HG02798 (cell line): Measurements from ENCODE around the gene LYRM4.

Experiments used
- ATAC-seq: cut with Tn5 transposase; IDR thresholded peaks from one replicate; pipeline ENCODE4 v1.9.1; 2021; ENCODE audit warnings: mild to moderate bottlenecking; ENCODE audit not compliant: unreplicated experiment, poor library complexity

LYRM4 gene

DNA sequence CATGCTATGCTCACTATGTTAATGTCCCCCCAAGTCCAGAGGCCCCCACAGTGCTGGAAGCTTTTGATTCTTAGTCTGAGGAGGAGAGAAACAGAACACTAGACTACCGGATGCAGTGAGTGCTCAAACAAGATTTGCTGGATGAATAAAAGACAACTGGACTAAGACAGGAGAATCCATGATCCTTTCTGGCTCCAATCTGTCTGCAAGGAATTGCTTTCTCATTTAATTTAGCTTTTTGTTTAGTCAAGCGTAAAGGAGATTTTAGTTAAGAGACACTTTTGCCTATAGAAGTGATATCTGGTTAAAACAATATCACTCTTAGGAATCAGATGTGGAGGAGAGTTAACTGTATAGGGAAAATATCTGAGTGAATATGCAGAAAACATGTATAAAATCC, 13.5 kb downstream of the LYRM4 start:
- ATAC-seq, result no peak

DNA sequence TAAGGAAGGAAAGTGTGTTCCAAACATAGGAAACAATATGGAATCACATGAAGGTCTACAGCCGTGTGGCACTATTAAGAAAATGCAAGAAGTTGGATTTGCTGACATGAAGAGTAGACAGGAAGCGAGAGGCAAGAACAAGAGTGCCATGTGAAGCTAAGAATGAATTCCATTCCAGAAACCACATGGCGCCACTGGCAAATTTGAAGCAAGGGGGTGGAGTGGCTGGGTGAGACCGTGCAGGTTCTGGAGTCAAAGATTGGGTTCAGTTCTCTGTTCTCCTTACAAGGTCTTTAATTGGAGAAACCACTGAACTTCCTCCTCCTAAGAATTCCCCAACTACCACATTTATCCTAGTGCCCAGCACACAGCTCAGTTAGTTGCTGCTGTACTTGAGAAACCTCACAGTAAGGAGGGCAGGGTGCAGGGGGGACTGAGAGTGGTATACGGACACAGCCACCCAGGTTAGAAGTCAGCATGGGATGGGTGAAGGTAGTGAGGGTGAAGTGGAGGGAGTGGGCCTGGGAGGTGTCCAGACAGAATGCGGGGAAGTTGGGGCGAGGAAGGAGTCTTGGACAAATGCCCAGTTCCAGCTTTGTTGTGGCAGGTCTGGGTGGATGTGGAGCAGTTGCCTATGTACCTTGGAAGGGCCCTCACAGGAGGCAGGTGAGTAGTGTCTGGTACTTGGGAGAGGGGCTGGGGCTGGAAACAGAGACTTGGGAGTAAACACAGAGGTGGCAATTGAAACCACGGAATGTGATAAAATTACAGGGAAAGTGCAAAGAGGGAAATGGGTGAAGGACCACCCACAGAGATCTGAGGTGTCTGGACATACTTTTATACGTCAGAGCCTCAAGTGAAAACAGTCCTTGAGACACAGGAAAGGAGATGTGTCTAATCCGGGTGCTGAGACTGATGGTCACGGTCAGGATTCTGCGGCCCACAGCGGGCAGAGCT, 14.3 kb downstream of the LYRM4 start:
- ATAC-seq, result no peak

DNA sequence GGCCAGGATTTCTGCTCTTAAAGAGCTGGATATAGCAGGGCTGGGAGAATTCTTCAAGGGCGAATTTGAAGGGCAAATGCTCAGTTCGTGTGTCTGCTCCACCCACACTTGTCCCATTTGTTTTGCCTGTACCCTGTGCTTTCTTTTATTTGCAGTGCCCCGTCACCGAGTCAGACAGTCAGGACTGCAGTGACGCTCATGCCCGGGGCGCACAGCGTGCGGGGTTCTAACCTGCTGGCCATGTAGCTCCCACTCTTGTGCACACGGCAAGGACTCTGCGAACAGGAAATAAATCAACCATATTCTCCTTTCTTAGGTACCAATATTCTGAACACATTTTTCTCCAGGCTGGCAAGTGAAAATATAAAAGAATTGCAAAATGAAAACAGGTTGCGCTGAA, 17.7 kb downstream of the LYRM4 start:
- ATAC-seq, result no peak

DNA sequence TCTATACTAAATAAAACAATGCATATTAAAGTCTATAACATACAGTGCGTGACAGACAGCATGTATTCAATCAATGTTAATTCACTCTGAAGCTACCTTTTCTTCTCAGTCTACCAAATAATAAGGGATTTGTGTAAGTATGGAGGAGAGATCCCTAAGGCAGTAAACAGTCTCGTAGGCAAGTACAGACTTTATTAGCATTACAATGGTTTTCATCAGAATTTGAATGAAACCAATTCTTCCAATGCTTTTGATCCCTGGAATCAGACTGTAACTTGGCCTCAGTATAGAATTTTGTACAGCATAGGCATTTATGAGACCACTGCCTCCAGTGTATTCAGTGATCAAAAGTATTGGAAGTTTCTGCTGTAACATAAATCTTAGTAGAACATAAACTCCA, 19.5 kb downstream of the LYRM4 start:
- ATAC-seq, result no peak

DNA sequence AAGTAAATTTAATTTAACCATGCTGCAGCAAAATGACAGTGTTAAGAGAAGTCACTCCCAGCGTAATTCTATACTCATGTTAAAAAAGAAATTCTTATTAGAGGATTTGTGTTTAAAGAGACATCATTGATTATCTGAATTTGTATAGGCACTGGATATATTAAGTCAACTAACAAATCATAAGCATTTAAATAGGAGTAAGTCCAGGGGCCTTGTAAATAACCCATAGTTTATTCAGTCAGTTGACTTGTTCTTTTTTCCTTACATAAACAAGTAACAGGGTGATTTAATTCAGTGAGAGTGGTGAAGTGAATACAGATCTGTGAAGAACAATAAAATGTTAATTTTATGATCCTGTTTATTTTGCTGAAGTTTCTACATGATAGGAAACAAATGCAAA, 22.4 kb downstream of the LYRM4 start:
- ATAC-seq, result no peak

DNA sequence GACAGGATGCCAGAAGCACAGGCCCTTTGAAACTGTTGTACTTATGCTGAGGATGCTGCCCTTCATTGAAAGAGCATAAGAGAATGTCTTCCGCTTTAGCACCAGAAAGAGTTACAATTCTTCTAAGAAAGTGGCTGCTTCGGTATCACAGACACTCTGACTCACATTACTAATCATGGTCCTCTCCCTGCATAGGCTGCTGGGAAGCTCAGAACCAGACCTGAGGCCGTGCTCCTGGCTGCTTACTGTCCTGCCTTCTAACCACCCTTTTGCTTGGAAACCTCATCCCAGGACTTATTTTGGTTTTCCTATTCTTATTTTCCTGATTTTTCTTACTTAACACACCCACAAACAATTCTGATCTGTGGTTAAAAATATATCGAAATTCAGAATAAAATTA, 22.9 kb downstream of the LYRM4 start:
- no peak for ATAC-seq

DNA sequence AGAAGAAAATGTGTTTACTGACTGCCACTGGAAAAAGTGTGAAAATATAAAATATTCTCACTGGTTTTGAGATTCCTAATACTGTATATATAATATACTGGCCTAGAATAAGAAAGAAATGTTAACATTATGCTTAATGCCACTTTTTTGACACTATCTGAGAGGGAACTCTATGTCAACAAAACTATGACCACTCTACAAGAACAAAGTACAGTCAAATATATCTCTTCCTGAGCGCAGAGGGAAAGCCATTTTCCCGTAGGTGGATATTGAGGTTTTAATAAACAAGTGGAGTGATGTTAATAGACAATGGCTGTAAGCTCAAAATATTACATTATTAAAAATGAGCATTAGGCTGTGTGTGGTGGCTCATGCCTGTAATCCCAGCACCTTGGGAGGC, 24.9 kb downstream of the LYRM4 start:
- no peak for ATAC-seq

DNA sequence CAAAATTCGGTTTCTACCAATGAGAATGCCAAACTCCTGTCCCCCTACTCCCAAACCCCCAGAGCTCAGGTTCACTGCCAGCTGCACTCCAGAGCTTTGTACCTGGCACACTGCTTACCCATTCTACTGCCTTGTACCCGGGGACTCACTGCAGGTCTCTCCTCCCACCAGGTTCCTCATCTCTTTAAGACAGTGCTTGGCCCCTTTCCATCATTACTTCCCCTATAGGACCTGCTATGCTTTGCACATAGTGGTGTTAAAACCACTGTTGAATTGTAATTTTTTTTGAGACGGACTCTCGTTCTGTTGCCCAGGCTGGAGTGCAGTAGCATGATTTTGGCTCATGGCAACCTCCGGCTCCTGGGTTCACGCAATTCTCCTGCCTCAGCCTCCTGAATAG, 25.9 kb downstream of the LYRM4 start:
- ATAC-seq, result no peak

DNA sequence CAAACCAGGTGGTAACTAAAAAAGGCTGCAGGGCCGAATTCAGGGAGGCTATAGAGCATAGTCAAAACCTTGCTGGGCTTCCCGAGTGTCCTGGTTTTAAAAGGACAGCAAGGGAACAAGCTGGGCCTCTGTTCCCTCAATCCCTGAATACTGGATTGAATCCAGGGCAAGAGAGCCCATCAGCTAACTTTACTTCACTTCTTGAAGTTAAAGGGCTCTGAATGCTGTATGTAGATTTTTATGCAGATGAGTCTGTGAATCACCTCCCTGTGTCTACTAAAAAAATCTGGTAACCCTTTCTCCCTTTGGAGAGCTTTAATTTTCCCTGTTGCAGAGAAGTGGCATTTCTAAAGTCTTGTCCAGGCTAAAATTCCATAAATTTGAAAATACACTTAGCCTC, 29.5 kb downstream of the LYRM4 start:
- no peak for ATAC-seq

DNA sequence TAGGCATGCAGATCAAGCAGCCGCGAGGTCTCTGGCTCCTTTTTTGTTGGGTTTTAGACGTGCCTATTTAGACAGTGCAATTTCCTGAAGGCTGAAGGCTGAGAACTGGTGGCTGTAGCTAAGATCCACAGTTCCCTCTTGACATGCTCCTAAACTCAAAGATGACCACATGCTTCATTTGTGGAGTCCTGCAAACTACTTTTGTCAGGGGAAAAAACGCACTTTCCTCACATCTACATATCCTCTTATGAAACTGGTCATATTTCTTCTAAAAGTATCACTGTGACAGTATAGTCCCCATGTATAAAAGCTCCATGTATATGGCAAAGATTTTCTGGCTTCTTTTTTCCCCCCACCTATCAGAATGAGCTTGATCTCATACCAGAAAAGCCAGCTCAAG, 30.7 kb downstream of the LYRM4 start:
- no peak for ATAC-seq

DNA sequence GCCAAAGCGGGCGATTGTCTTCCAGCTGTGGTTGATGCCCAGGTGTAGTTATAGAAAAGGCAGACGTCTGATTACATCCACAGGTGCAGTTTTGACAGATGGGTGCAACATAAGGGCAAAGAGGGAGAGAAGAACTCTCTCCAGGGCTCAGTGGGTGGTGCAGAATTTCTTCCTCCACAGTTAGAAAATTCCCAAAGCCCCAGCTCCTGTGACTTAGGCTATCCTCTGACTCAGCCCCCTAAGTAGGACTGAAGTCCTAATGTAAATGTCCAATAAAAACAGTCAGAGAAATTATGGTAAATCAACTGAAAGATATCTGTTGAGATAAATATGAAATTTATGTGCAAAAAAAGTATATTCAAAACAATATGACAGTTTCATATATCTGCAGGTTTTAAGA, 31.4 kb downstream of the LYRM4 start:
- ATAC-seq, result no peak

DNA sequence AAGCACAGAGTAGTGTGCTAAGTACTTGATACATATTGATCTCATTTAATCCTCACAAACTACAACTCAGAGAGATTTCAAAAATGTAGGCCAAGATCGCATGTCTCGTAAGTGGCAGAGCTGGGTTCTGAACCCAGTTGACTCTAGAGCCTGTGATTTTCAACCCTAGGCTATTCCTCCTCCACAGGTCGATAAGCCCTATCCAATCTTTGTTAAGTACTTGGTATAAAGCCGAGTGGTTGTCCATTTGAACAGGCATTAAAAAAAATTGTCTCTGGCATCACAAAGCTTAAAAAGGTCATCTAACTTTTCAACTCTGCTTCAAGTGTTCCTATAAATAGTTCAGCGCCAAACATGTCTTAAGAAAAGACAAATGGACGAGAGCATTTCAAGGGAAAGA, 37.4 kb downstream of the LYRM4 start:
- no peak for ATAC-seq

DNA sequence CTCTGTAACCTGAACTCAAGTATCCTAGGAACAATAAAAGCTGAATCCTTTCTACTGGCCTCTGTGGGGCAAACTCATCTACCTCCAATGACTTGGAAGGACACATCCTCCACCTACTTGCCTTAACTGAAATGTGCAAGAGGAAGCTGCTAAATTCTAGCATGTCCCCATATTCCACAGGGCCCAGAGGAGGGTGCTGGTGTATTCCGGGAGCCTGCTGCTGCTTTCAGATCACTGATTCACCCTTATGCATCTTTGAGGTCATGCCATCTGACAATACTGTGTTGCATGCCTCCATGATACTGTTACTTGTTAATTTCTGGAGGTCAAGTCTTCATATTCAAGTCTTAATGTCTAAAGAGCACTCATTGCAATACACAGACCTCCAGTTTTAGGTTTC, 40.3 kb downstream of the LYRM4 start:
- ATAC-seq, result no peak

DNA sequence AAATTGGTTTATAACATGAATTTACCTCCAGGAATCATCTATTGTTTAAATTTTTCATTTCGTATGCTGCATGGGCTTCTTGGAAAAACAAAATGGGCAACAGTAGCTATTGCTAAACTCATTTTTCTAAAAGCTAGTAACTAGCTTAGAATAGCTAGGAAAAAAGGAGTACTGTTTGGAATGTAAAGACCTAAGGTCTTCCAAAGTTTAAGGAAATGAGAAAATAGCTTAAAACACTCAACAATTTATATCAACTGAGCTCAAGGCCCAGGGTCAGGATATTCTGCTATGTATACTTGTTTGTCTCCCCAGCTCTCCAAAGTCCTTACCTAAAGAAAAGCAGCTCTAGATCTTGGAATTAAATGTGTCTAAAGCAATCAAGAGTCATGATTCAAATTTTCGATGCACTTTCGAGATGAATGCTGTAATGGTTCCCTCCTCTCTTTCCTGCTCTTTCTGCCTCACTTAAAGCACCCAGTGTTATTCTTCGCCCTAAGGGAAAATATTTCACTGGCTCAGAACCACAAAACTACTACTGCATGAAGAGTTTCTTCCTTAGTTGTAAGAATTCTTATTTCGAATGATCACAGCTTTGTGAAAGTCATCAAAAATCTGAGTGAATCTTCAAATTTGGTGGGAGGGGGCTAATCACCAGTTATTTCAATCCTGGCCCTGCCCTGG, 41.6 kb downstream of the LYRM4 start:
- no peak for ATAC-seq

DNA sequence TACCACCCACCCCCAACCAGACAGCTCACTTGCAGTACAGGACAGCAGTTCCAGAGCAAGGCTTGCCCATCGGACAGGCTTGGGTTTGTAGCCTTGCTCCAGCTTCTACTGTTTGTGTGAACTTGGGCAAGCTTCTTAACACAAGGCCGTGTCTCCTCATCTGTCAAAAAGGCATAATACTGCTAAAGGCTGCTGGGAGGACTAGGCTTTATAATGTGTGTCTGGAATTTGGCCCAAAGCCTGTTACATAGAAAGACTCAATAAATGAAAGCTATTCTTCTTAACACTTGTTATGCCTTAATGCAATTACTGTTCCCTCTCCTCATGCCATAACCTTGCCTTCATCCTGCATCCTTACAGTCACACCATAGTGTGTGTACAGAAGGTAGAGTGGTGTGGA, 43.4 kb downstream of the LYRM4 start:
- no peak for ATAC-seq

DNA sequence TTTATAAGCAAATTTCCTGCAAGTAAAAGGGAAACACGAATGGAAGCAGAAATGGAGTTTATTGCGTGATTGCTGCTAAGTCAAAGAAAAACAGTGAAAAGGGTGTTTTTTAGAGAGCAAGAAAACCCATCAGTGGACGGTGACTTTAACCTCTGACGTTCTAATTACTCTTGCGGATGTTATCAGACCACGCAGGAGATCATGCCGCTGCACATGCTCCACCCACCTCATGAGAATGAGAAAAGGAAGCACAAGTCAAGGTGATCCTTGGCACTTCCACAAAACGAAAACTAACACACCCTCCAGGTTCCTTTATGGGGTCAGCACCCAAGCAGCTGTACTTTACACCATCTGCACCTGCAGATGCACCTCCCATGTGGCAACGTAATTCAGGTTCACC, 45.0 kb downstream of the LYRM4 start:
- no peak for ATAC-seq

DNA sequence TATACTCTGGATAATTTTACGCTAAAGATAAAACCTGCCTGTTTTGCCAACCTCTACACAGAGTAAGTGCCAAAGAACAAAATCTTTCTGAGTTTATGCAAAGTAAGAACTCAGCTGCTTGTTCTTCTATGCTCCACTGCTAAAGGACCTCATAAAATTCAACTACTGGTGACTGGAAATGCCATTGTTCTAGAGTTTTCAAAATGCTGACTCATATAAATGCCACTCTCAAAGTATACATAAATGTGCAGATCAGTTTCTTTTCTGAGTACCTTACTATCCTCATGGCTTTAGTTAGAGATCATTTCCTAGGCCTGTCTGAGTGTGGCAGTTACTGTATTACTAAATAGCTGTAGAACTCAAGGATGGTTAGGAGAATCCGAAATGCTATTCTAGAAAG, 45.6 kb downstream of the LYRM4 start:
- no peak for ATAC-seq

DNA sequence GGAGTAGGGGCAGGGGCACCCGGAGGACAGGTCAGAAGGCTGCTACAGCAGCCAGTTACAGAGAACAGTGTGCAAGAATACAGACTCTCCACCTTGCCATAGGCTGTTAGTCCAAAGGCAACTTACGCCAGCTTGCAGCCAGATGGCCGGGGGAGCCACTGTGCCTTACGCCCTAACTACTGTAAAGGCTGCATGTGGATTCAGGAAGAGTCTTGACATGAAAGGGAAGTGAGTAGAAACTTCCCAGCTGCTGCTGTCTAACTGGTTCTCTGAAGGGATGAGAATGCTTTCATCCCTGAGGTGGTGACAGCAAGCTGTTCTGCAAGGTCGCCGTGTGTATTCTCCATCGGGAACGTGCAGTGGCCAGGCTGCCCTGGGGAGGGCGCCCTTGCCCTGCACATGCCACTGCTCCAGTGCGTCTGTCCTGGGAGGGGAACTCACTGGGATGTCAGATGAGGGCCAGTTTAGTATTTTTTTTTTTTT, 46.1 kb downstream of the LYRM4 start:
- no peak for ATAC-seq

DNA sequence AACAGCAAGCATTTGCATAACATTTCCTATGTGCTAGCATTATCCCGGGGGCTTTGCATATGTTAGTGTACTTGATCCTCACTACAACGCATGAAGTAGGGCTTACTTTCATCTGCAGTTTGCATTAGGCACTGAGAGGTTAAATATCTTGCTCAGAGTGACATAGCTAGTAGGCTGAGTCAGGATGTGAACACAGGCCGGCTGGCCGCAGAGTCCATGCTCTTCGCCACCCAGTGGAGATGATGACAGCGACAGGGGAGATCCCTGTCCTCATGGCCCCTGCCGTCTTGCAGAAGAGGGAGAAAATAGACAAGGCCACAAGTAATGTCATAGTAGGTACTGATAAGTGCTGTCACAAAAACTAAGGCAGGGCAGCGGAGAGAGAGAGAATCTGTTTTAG, 46.9 kb downstream of the LYRM4 start:
- no peak for ATAC-seq

DNA sequence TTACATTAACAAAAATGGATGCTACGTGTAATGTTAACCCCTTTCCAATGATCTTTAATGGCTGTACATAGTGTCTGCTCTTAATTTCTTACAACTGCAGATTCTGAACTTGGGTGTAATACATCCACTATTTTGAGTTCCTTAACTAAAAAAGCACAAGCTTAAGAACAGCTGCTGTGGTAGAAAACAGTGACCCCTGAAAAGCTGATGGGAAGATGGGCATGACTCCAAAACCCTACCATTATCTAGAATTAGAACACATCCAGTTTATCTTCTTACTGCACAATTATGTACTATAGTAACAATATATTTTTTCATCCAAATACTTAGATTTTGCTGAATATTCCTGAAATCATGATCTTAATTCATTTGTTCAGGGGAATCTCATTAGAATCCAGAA, 49.3 kb downstream of the LYRM4 start:
- ATAC-seq, result no peak

DNA sequence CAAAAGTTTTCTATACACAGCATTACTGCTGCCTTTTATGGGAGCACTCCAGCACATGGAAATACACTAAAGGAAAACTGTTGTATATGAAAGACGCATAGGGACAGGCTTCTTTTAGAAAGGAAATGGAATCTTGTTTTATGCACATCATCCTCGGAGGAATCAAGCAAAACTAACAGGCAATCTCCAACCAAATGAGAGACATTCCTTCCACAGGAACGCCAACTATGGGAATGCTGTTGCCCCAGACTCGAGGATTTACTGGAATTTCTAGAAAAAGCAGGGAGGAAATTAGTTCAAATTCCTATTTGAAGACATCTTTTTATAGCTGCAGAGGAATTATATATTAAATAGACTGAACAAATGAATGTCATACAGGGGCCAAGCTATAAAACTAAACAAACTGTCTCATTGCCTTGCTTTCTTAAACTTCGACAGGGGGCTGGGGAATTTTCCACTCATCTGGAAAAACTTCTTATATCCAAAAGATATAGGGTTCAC, 52.2 kb downstream of the LYRM4 start:
- no peak for ATAC-seq

DNA sequence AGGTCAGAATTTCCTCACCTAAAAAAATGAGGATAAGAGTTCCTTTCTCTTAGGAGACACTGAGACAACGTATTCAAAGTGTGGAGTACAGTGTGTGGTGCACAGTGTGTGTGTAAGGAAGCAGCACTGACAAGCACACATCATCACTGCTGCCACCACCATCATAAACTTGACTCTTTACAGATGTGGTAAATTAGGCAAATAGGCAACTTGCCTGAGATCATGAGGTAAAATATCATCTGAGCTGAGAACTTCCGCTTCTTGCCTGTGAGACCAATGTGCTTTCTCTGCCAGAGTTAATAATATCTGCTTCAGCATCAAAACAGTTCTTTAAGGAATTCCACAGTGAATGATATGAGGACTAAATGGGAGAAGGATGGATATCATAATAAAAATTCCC, 52.7 kb downstream of the LYRM4 start:
- ATAC-seq, result no peak
